ENCODE data around the gene DTNB.

DTNB gene

DNA sequence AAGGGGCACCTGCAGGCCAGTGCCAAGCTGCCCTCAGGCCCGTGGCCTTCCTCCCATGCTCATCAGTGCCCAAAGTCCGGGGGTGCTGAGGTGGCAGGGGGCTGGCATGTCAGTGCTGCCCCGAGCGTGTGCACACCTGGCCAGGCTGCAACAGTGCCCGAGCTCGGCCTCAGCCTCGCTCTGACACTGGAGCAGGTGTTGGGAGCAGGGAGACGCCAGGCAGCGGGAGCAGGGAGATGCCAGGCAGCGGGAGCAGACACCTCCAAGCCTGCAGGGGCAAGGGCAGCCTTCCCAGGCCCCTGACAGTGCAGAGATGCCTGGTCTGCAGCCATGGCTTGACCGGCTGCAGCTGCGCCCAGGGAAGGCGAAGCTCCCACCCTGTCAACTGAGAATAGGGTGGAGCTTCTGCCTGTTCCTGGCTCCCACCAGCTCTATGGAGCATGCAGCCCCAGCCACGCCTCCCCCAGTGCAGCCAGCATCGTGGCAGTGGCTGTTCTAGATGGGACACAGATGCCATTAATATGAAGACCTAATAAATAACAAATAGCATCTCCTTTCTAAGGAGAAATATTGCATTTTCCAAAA is 82.4 kb downstream of the DTNB start:
- DNase-seq (ENCODE audit: low read depth): no peak
- no peak for TF ChIP-seq CTCF (IDR thresholded peaks at IDR 0.05; ENCODE audit: control insufficient read depth, insufficient read depth, low read depth, low read length, missing control alignments)
- H3K4me3 ChIP-seq (ENCODE audit: control insufficient read depth, low read depth, low read length): no peak overlapping the region

DNA sequence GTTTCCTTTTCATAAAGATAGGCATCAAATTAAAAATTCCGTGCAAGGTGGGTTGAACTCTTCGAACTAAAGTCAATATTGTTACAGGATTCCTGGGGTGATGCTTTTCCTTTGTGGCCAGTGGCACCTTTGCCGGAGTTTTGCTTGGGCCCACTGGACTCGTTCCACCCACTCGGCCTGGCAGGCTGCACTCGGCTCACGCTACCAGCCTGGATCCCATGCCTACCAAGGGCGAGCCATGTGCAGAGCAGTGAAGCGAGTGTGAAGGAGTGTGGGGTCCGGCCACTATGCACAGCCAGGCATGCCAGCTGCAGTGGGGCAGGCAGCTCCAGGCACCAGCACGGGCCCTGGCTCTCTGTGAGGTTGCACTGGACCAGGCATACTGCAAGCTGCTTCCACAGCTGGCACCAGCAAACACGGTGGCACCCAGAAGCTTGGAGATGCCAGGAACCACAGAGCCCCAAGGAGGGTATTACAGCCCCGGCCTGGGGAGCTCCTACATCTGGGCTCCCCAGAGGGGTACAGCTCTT is 83.6 kb downstream of the DTNB start:
- TF ChIP-seq CTCF (IDR thresholded peaks at IDR 0.05; ENCODE audit: control insufficient read depth, insufficient read depth, low read depth, low read length, missing control alignments): no peak
- DNase-seq (ENCODE audit: low read depth): no peak
- H3K4me3 ChIP-seq (ENCODE audit: control insufficient read depth, low read depth, low read length): no peak overlapping the region

DNA sequence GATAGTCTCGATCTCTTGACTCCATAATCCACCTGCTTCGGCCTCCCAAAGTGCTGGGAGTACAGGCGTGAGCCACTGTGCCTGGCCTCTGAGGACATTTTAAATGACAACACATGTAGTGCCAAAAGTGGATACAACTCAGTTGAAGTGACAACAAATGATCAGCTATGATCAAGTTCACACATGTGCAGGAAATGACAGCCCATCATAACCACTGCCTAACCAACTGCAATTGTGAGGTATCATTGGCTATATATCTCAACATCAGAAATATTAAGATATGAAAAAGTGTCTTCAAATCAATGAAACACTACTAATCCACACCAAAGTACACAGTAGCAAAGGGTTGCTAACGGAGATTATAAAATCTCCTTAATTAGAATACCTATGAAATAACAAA is 84.8 kb downstream of the DTNB start:
- no peak overlapping the region for H3K4me3 ChIP-seq (ENCODE audit: control insufficient read depth, low read depth, low read length)
- no peak for DNase-seq (ENCODE audit: low read depth)
- no peak for TF ChIP-seq CTCF (IDR thresholded peaks at IDR 0.05; ENCODE audit: control insufficient read depth, insufficient read depth, low read depth, low read length, missing control alignments)

DNA sequence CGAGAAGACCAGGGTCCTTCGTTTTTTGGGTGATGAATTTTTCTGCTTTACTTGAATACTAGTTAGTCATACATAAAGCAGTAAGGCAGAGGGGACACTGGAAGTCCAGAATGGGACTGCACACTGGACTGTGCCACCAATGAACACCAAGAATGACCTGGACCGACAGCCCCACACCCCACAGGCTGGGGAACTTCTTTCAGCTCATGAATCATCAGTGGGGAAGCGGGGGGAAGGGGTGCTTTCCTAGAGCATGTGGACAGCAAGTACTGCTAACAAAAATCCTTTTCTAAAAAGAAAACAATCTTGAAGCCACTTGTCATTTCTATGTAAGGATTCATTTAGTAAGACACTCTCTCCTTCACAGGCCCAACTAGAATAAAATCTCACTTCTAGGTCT is 86.0 kb downstream of the DTNB start:
- TF ChIP-seq CTCF (IDR thresholded peaks at IDR 0.05; ENCODE audit: control insufficient read depth, insufficient read depth, low read depth, low read length, missing control alignments): no peak
- H3K4me3 ChIP-seq (ENCODE audit: control insufficient read depth, low read depth, low read length): no peak overlapping the region
- no peak for DNase-seq (ENCODE audit: low read depth)

- H3K4me3 ChIP-seq (ENCODE audit: control insufficient read depth, low read depth, low read length): no peak overlapping the region
- no peak for TF ChIP-seq CTCF (IDR thresholded peaks at IDR 0.05; ENCODE audit: control insufficient read depth, insufficient read depth, low read depth, low read length, missing control alignments)
- no peak for DNase-seq (ENCODE audit: low read depth)
These were observed 86.6 kb downstream of the DTNB start for GRCh38 chr2:25586726-25587144.

DNA sequence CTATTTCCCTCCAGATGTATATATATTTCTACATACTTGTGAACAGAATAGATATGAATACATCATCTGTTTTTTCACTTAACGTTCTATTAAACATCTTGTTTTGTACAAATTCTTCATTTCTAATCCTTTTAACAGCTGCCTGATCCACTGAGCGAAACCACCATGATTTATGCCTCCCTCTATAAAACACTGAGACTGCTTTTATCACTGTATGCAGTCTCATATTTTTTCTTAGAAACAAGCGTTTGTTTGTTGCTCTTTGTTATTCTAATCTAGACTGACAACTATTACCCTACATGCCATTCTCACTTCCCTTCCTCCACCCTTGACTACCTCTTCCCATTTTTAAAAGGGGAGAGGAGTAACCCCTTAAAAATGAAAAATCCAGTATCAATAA is 88.2 kb downstream of the DTNB start:
- H3K4me3 ChIP-seq (ENCODE audit: control insufficient read depth, low read depth, low read length): no peak overlapping the region
- TF ChIP-seq CTCF (IDR thresholded peaks at IDR 0.05; ENCODE audit: control insufficient read depth, insufficient read depth, low read depth, low read length, missing control alignments): no peak

More for the DNA sequence above, 88.2 kb downstream of the DTNB start:
- no peak for DNase-seq (ENCODE audit: low read depth)
